SHP77 treated with DMSO at 0.1 percent for 48 hours (cell line): ENCODE measurements around the gene LSM5.

ENCODE experiments used
- DNase-seq: peaks from one replicate; lab custom pipeline; 2025; lab: John Stamatoyannopoulos, UW

Gene LSM5

DNA sequence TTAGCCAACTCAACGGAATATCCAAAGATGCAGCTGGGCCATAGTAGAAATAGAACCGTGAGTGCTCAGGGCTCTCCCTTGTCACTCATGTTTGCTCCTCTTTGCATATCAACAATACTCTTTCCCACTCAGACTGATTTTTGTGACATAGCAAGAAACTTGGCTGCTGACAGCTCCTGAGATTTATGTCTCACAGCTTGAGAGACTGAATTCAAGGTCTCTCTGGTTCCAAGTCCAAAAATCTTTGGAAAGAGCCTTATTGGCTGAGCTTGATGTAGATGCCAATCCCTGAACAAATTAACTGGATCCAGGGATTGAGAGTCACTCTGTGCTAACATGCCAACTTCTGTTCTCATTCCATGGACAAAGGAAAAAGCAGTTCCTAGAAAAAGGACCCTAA, 30.4 kb downstream of the LSM5 start:
- no peak for DNase-seq

DNA sequence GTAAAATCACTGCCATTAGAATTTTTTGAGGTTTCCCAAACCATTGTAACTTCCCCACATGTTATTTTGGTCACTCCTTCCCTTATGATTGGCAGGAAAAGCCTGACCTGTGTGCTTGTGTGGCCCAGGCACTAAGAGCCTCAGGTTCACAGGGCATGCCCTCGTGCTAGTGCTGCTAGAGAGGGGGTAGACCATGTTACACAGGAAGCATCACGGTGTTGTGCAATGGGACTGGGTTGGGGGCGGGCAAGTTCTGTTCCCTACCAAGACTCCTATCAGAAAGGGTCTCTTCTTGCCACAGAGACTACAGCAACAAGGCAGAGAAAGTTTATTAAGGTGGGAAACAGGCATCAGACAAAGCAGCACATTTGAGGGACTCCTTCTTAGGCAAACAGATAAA, 32.2 kb downstream of the LSM5 start:
- DNase-seq = no peak

DNA sequence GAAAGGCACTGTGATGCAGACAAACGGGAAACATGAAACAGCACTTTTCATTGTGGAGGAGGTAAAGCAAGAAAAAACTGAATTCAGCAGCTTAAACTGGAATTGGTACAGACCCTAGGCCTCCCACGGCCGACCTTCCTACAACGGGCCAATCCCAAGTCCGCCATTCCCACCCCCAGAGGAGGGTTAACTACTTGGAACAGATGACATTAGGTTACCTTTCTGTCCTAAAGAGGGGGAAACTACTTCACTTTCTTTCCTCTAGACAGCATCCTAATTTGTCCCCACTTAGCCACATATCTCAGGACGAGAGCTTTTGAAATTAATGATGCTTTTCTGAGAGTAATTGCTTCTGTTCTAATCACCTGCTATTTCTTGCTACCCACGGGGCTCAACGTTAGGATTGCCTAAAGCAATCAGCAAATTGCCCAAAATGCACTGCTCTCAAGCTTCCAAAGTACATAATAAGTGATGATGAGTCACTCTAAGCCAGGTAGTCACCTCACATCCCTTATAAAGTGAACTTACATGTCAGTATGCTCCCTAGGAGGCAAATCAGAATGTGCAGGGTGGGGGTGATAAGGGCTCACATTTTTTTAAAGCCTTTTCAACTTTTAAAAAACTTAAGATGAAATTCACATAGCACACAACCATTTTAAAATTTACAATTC, 36.7 kb downstream of the LSM5 start:
- no peak for DNase-seq

DNA sequence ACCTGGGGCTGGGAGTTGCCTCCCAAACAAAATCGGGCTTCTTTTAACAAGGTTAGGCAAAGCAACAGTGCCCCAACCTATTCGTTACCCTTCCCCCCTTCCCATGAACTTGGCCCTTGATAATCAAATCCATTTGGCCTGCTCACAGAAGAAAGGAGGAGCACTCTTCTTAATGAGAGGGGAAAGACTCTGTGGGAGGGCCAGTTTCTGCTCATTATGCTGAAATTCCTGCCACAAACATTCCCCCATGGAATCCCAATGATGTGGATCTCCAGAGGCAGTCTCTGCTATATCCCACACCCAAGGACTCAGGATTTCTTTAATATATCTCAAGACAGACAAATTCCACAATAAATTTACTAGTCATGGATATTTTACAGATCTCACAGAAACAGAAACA, 43.0 kb downstream of the LSM5 start:
- no peak for DNase-seq

- no peak for DNase-seq
These were observed 53.8 kb downstream of the LSM5 start for GRCh38 chr7:32436146-32436928.
